Cardiac muscle cell (in vitro differentiated cells and primary cell): ENCODE measurements around the gene MRRF. TPM values are rescaled to one million over a fixed set of nuclear protein-coding genes. Genes with fewer than 3 reads are reported as not detected.
A peak's percentile ranks its signal among the peaks of the same experiment; 100 is the strongest.

ENCODE experiments used
- DNase-seq, 2 donors: peaks; one replicate each; pipeline versions ENCODE4 v3.0.0 to v3.0.0-alpha.2; 2010 to 2017; ENCODE audit warnings: low read depth in 1 of 2, low spot score in 1 of 2
- H3K27ac ChIP-seq: fragments of 200-600 bp; sonication (generic); 2 replicates; pipeline ENCODE4 v1.5.1; 2016
- H3K27me3 ChIP-seq: fragments of 200-600 bp; sonication (generic); 2 replicates; pipeline ENCODE4 v1.6.0; 2016; ENCODE audit warnings: control low read depth
- H3K36me3 ChIP-seq: fragments of 200-600 bp; sonication (generic); 2 replicates; pipeline ENCODE4 v1.5.1; 2016; ENCODE audit warnings: control low read depth
- H3K4me1 ChIP-seq: fragments of 200-600 bp; sonication (generic); 2 replicates; pipeline ENCODE4 v1.8.1; 2017; ENCODE audit warnings: low read depth, mild to moderate bottlenecking, mixed run types
- H3K4me3 ChIP-seq: fragments of 200-600 bp; sonication (generic); 2 replicates; pipeline ENCODE4 v1.5.1; 2016; ENCODE audit warnings: mild to moderate bottlenecking
- H3K9me3 ChIP-seq: fragments of 200-600 bp; sonication (generic); 2 replicates; pipeline ENCODE4 v1.5.1; 2017; ENCODE audit warnings: low read depth, mild to moderate bottlenecking, control low read depth
- polyA plus RNA-seq: library from polyadenylated mRNA; unstranded; fragments of >200 nt; fragmentation: Nextera tagmentation; extraction: Ambion mirVana; gene quantifications from 2 replicates; pipeline ENCODE4 v1.2.1, GENCODE V29; 2016
- total RNA-seq: library from RNA; depleted of rRNA; stranded (reverse); fragments of >200 nt; gene quantifications from 2 replicates; pipeline ENCODE4 v1.2.3, GENCODE V29; 2016
- TF ChIP-seq, protein P1 (sequence below): IDR thresholded peaks from 2 replicates; pipeline ENCODE4 v1.5.1; 2012; ENCODE audit warnings: low read depth, mild to moderate bottlenecking, low read length

Gene MRRF
- total and polyA plus RNA-seq, 2 experiments from 2014 or later: 44.4 to 45.5 TPM

DNA sequence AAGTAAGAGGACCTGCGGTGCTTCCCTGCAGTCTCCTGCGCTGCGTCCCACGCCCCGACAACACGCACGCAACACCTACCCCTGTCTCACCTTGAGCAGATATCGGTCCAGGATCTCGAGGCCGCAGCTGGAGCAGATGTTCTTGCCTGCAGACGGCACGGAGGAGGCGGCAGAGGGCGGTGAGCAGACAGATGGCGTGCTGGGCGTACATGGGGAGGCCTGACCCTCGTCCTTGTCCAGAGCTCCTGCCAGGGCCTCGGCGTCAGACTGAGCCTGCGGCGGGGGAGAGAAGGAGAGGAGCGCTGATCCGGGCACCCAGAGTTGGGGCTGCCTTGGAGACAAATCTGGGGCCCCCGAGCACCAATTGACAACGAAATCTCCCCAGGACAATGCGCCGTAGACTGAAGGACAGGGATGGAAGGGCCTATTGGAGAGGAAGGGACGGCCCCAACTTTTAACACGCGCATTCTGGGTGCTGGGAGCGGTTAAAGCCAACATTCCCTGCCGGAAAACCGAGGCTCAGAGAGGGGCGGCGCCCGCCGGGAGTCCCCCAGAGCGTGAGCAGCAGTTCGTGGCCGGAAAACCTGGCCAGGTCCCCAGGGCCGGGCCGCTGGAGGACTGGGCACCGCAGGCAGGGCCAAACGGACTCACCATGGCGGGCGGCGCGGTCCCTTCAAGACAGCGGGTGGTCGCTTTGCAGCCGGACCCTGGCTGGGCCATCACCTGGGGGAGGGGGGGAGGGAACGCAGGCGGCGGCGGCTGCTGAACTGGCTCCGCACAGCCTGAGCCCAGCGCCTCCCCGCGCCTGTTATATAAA is 37.7 kb upstream of the MRRF start:
- peaks cover 100% of the 10 kb centered on the region for H3K27me3 ChIP-seq
- H3K4me1 ChIP-seq: peaks cover 12% of the 10 kb centered on the region
- H3K36me3 ChIP-seq: no peaks in the 10 kb centered on the region
- no peak overlapping the region for H3K4me3 ChIP-seq
- TF ChIP-seq, protein P1, sequence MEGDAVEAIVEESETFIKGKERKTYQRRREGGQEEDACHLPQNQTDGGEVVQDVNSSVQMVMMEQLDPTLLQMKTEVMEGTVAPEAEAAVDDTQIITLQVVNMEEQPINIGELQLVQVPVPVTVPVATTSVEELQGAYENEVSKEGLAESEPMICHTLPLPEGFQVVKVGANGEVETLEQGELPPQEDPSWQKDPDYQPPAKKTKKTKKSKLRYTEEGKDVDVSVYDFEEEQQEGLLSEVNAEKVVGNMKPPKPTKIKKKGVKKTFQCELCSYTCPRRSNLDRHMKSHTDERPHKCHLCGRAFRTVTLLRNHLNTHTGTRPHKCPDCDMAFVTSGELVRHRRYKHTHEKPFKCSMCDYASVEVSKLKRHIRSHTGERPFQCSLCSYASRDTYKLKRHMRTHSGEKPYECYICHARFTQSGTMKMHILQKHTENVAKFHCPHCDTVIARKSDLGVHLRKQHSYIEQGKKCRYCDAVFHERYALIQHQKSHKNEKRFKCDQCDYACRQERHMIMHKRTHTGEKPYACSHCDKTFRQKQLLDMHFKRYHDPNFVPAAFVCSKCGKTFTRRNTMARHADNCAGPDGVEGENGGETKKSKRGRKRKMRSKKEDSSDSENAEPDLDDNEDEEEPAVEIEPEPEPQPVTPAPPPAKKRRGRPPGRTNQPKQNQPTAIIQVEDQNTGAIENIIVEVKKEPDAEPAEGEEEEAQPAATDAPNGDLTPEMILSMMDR: no peak
- no peaks in the 10 kb centered on the region for H3K9me3 ChIP-seq
- no peak overlapping the region for H3K27ac ChIP-seq
- peak in 1 of 2 donors; percentile 15 for DNase-seq

DNA sequence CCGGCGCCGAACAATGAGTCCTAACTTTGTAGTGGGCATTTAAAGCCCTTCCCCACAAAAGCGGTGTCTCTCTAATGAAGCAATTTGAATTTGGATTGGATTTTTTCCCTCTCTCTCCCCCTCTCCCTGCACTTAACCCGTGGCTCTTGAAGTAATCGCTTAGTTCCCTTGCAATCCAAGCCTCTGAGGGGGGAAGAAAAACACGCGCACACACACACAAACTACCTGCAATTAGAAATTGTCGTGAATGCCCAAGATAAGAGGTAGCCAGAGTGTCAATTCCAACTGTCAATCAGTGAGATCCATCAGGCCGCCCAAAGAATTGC is 37.1 kb upstream of the MRRF start:
- Histone ChIP-seq H3K4me3 (no peak overlapping the region), H3K27me3 (peaks cover 100% of the 10 kb centered on the region), H3K9me3 (no peaks in the 10 kb centered on the region), H3K27ac (no peak overlapping the region), H3K4me1 (peaks cover 12% of the 10 kb centered on the region), H3K36me3 (no peaks in the 10 kb centered on the region)
- TF ChIP-seq, protein P1: no peak
- no peak for DNase-seq

DNA sequence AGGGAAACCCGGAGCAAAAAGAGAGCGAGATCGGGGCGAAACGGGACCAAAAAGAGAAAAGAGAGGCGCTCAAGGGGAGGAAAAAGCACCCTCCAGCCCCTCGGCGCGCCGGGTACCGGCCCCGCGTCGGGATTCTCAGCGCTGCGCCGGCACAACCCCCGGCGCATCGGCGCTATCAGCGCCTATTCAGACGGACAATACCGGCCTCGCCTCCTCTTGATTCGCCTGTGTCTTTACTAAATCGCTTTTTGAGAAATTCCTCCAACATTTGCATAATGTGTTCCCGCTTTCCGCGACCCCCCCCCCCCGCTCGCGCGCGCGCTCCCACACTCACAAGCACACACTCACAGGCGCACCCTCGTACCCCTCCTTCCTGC is 36.5 kb upstream of the MRRF start:
- Histone ChIP-seq H3K27me3 (peaks cover 100% of the 10 kb centered on the region), H3K4me1 (peaks cover 12% of the 10 kb centered on the region), H3K4me3 (peak overlapping the region; percentile 25), H3K36me3 (no peaks in the 10 kb centered on the region), H3K27ac (no peak overlapping the region), H3K9me3 (no peaks in the 10 kb centered on the region)
- DNase-seq: no peak
- TF ChIP-seq, protein P1: no peak

DNA sequence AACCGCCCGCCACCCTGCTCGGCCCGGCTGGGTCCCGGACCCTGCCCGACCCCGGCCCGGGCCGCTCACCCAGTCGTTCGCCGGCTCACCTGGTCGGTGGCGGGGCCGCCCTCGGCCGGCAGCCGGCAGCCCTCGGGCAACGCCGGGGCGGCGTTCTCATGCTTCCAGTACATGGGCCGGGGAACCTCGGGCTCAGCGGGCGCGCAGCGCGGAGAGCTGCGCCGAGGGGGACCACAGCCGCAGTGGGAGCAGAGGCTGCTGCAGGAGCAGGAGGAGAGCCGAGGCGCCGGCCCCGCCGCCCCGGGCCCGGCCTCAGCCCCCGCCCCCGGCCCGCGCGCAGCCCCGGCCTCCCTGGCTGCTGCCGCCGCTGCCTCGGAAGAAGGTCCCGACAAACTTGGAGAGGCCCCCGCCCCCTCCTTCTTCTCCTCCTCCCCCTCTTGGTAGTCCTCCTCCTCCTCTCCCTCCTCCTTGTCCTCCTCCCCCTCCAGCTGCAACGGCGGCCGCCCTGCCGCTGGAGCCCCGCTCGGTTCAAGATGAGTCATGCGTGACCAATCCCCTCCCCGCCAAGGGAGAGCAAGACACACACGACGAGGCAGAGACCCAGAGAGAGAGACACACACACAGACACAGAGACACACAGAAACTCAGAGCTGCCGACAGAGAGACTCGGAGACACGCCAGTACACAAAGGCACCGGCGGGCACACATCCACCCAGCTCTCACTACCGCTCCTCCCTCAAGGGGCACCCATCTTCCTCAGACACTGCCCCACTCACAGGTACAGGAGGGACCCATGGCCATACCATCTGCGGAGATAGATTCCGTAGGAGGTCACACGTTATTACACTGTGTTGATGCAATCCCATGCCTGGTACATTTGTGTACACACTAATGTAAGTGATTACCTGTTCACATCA is 35.9 kb upstream of the MRRF start, which contains the start of gene LHX6:
TSS of gene LHX6 (minus strand) at position 390 of the 917 bp plus-strand sequence. CDS start at position 173, 217 bp downstream.
- peak; percentile 43 to 49 for DNase-seq
- Histone ChIP-seq H3K27me3 (peaks cover 100% of the 10 kb centered on the region), H3K4me3 (peak within 1 kb of the TSS; percentile 25), H3K36me3 (no peaks in the 10 kb centered on the region), H3K9me3 (no peaks in the 10 kb centered on the region), H3K4me1 (peaks cover 12% of the 10 kb centered on the region), H3K27ac (no peak within 1 kb of the TSS)
- TF ChIP-seq, protein P1: no peak

DNA sequence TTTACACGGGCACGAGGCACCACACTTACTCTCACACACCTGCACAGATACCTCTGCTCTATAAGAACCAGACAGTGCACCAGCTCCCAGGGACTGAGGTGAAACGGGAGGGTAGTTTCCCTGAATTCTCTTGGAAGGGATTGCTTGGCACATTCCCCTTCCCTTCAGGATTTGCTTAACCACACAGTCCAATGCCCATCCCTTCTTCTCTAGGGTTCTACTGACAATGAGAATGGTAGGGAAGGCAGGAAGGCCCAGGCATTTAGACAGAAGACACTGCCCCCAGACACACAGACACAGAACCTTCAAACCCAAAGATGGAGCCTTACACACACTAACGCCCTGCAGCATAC is 35.2 kb upstream of the MRRF start:
- H3K27me3 ChIP-seq: peaks cover 99% of the 10 kb centered on the region
- DNase-seq: no peak
- peaks cover 12% of the 10 kb centered on the region for H3K4me1 ChIP-seq
- TF ChIP-seq, protein P1: no peak
- no peak overlapping the region for H3K27ac ChIP-seq
- H3K36me3 ChIP-seq: no peaks in the 10 kb centered on the region
- no peak overlapping the region for H3K4me3 ChIP-seq
- no peaks in the 10 kb centered on the region for H3K9me3 ChIP-seq
